Mesangial cell (primary cell): ENCODE measurements around the gene RGL4. TPM values are rescaled to one million over a fixed set of nuclear protein-coding genes. Genes with fewer than 3 reads are reported as not detected.

Source experiments
- total RNA-seq: library from RNA; depleted of rRNA; stranded (reverse); fragments of >200 nt; gene quantifications from 2 replicates; pipeline ENCODE4 v1.2.3, GENCODE V29; 2015

The RGL4 gene, protein sequence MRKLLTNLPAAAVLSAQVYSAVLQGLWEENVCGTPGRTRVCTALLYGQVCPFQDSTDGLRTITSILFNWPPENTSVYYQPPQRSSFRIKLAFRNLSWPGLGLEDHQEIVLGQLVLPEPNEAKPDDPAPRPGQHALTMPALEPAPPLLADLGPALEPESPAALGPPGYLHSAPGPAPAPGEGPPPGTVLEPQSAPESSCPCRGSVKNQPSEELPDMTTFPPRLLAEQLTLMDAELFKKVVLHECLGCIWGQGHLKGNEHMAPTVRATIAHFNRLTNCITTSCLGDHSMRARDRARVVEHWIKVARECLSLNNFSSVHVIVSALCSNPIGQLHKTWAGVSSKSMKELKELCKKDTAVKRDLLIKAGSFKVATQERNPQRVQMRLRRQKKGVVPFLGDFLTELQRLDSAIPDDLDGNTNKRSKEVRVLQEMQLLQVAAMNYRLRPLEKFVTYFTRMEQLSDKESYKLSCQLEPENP
- not detected in 2 replicates for total RNA-seq

DNA sequence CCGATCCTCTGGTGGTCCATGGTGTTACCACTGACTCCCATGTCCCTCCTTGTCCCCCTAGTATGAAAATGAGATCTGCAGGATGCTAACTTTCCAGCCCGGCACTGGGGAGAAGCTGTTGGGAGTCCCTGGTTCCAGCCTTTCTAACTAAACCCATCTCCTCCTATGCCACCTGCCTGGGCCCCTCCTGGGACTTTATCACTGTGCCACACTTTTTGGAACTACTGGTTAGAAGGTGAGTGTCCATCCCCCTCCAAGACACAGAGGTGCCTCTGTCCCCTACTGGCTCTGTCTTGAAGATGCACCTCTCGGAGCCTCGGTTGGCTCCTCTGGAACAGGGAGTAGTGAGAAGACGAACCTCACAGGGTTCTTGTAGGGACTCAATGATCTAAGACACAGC, at the start of gene RGL4:
RGL4 (plus strand) TSS at position 301 of the 400 bp plus-strand sequence. CDS start 1,018 bp downstream, outside the sequence.

Other genes with a start within 250 kb of the RGL4 start
- not detected in 2 replicates for gene IGLL1, start 110.7 kb upstream of the RGL4 start, total RNA-seq
- gene DRICH1, start 58.7 kb upstream of the RGL4 start, total RNA-seq = not detected in 2 replicates
- gene ZNF70, start 60.1 kb downstream of the RGL4 start, total RNA-seq = 2.8 and 4.1 TPM in 2 replicates
- 0.25 TPM in 1 of 2 replicates, not detected in the other for gene VPREB3, start 63.4 kb downstream of the RGL4 start, total RNA-seq
- gene C22orf15, start 72.0 kb downstream of the RGL4 start, total RNA-seq = 0.65 and 2.7 TPM in 2 replicates
- 10.9 and 40.6 TPM in 2 replicates for gene CHCHD10, start 77.0 kb downstream of the RGL4 start, total RNA-seq
- gene MMP11, start 81.8 kb downstream of the RGL4 start, total RNA-seq = 12.5 and 117 TPM in 2 replicates
- gene SMARCB1, start 96.0 kb downstream of the RGL4 start, total RNA-seq = 110 and 127 TPM in 2 replicates
- gene DERL3, start 148.0 kb downstream of the RGL4 start, total RNA-seq = 0.63 and 3.9 TPM in 2 replicates
- gene SLC2A11, start 166.9 kb downstream of the RGL4 start, total RNA-seq = 10.3 and 14.2 TPM in 2 replicates
- gene MIF, start 203.4 kb downstream of the RGL4 start, total RNA-seq = 972 and 986 TPM in 2 replicates